ENCODE data around the gene PRRG4. TPM values are rescaled to one million over a fixed set of nuclear protein-coding genes. Genes with fewer than 3 reads are reported as not detected.

The PRRG4 gene
- total RNA-seq, 1 donor from 2014 or later, result 3.0 TPM

- H3K4me3 ChIP-seq, result no peak overlapping the region
- H3K27ac ChIP-seq, result no peak overlapping the region
- no peaks in the 10 kb centered on the region for H3K9me3 ChIP-seq
- no peaks in the 10 kb centered on the region for H3K27me3 ChIP-seq
- no peaks in the 10 kb centered on the region for H3K36me3 ChIP-seq
- H3K4me1 ChIP-seq, result no peaks in the 10 kb centered on the region
- TF ChIP-seq CTCF (IDR thresholded peaks at IDR 0.05), result no peak
- no peak for DNase-seq (ENCODE audit: low spot score in 2 of 2)
- intact Hi-C loops (cut with DNase I), result no loop called here
Observed at GRCh38 chr11:32817181-32817851, 12.4 kb upstream of the PRRG4 start.

- H3K27me3 ChIP-seq, result no peaks in the 10 kb centered on the region
- H3K9me3 ChIP-seq, result no peaks in the 10 kb centered on the region
- DNase-seq (ENCODE audit: low spot score in 2 of 2), result no peak
- H3K36me3 ChIP-seq, result no peaks in the 10 kb centered on the region
- intact Hi-C loops (cut with DNase I), result no loop called here
- TF ChIP-seq CTCF (IDR thresholded peaks at IDR 0.05), result no peak
- no peak overlapping the region for H3K27ac ChIP-seq
- no peak overlapping the region for H3K4me3 ChIP-seq
- no peaks in the 10 kb centered on the region for H3K4me1 ChIP-seq
Observed at GRCh38 chr11:32817852-32818183, 11.9 kb upstream of the PRRG4 start.

GRCh38 chr11:32819187-32819586 is 10.5 kb upstream of the PRRG4 start:
- no peak for TF ChIP-seq CTCF (IDR thresholded peaks at IDR 0.05)
- intact Hi-C loops (cut with DNase I), result no loop called here

GRCh38 chr11:32820497-32820896 is 9.2 kb upstream of the PRRG4 start:
- Histone ChIP-seq H3K4me3 (no peak overlapping the region), H3K9me3 (no peaks in the 10 kb centered on the region), H3K27me3 (no peaks in the 10 kb centered on the region), H3K27ac (no peak overlapping the region), H3K4me1 (no peaks in the 10 kb centered on the region), H3K36me3 (no peaks in the 10 kb centered on the region)
- TF ChIP-seq CTCF (IDR thresholded peaks at IDR 0.05), result no peak
- intact Hi-C loops (cut with DNase I), result no loop called here
- DNase-seq (ENCODE audit: low spot score in 2 of 2), result no peak

More at GRCh38 chr11:32819187-32819586, 10.5 kb upstream of the PRRG4 start:
- no peaks in the 10 kb centered on the region for H3K4me1 ChIP-seq
- no peak for DNase-seq (ENCODE audit: low spot score in 2 of 2)
- H3K27me3 ChIP-seq, result no peaks in the 10 kb centered on the region
- H3K9me3 ChIP-seq, result no peaks in the 10 kb centered on the region
- no peaks in the 10 kb centered on the region for H3K36me3 ChIP-seq
- no peak overlapping the region for H3K27ac ChIP-seq
- no peak overlapping the region for H3K4me3 ChIP-seq

GRCh38 chr11:32821517-32821916 is 8.2 kb upstream of the PRRG4 start:
- Histone ChIP-seq H3K27me3 (no peaks in the 10 kb centered on the region), H3K27ac (no peak overlapping the region), H3K4me1 (no peaks in the 10 kb centered on the region), H3K36me3 (no peaks in the 10 kb centered on the region), H3K4me3 (no peak overlapping the region), H3K9me3 (no peaks in the 10 kb centered on the region)
- intact Hi-C loops (cut with DNase I), result no loop called here
- no peak for DNase-seq (ENCODE audit: low spot score in 2 of 2)
- no peak for TF ChIP-seq CTCF (IDR thresholded peaks at IDR 0.05)

All from ascending aorta (tissue), 2 donors.